ENCODE measurements around the gene NUDT1. TPM values are rescaled to one million over a fixed set of nuclear protein-coding genes. Genes with fewer than 3 reads are reported as not detected.

NUDT1 gene
- total RNA-seq, 1 donor from 2014 or later, result 37.5 TPM

DNA sequence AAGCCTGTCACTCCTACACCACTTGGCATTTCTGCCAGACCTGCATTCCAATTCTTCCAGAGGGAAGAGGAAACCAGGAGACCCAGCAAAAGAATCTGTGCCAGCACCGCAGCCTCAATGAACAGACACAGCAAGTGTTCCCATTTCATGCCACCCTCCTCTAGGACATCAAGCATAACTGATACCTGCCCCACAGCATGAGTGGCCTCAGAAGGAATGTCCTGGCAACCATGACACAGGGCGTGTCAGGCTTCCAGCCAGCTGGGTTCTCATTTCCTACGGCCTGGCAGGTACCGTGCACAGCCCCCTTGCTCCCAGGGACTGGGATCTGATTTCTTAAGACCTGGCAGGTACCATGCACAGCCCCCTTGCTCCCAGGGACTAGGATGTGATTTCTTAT, 17.1 kb upstream of the NUDT1 start:
- ATAC-seq, result peak; percentile 85

DNA sequence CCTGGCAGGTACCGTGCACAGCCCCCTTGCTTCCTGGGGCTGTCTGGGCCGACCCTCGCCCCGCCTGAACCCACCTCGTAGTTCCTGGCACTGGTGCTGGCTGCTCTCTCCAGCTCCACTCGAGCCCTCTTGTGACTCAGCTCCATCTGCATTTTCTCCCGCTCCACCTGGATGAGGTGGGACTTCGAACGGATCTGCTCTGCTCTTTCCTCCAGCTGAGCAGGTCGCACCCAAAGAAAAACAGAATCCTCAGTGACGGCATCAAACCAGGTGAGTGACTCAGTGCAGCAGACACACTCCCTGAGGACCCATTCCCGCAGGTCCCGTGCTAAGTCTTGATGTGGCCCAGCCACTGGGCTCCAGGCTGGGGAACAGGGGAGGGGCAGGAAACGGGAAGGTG, 16.7 kb upstream of the NUDT1 start:
- peak; percentile 86 for ATAC-seq

DNA sequence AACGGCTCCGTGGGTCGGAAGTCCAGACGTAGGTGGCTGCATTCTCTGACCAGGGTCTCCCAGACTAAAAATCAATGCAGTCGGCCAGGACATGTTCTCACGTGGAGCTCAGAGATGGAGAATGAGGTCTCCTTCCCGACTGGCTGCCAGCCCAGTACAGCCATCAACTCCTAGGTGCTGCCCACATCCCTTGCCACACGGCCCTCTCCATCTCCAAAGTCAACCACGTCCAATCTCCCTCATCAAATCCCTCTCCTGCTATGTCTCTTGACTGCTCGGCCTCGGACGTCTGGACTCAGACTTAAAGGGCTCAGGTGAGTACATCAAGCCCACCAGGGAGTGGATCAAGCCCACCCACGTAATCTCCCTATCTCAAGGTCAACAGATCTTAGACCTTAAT, 16.2 kb upstream of the NUDT1 start:
- no peak for ATAC-seq

DNA sequence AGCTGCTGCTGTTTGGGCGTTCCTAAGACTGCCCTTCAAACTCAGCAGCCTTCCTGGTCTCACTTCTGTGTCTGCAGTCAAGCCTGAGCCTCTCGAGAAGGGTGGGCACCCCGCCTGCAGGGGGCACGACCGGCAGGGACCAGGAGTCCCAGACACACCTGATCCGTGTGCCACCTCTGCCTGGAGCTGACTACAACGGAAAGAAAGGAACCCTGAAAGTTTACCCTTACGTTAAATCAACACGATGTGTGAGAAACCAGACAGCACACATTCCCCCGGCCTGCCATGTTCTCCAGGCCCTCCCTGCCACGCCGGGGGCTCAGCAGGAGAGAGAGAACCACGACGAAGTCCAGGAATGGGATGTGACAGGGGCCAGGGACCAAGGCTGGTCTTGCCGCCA, 14.3 kb upstream of the NUDT1 start:
- no peak for ATAC-seq

DNA sequence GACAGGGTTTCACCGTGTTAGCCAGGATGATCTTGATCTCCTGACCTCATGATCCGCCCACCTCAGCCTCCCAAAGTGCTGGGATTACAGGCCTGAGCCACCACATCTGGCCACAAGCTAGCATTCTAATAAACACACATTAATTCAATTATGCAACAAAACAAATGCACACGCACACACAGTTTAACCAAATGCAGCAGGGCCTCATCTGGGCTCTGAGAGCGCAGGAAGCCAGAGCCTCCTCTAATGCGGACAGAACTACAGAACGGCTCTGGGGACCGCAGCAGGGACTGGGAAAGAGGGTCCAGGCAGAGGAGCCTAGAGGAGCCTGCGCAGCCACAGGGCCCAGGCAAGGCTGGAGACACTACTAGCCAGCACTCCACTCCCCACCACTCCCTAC, 13.1 kb upstream of the NUDT1 start:
- ATAC-seq, result no peak

DNA sequence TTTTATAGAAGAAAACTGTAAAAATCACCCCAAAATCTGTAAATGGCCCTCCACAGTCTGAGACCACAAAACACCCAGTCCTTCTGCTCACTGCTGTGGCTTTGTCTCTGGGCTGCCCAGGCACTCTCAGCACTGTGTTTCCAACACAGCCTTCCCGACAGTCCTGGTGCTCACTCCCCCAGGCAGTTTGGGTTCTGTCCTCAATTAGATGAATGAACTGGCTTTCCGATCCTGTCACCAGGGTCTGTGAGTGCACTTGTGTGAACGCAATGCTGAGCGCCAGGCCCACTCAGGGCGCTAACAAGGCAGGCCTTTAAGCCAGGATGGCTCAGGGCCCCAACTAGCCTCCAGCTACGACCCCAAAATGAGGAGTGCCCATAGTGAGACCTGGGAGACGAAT, 12.6 kb upstream of the NUDT1 start:
- no peak for ATAC-seq

DNA sequence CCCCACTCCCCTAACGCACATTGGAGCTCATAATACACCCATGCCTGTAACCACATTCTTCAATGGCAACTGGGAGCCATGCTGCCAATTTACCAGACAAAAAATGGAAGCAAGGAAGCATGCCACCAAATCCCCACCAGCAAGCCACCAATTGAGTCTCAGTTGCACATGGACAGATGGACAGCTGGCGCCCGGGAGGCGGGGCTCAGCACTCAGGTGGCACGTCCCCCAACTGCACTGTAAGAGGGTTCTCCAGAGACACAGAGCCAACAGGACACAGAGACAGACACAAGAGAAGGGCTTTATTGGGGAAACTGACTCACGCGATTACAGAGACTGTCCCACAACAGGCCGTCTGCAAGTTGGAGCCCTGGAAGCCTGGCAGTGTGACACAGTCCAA, 11.8 kb upstream of the NUDT1 start:
- ATAC-seq, result no peak

DNA sequence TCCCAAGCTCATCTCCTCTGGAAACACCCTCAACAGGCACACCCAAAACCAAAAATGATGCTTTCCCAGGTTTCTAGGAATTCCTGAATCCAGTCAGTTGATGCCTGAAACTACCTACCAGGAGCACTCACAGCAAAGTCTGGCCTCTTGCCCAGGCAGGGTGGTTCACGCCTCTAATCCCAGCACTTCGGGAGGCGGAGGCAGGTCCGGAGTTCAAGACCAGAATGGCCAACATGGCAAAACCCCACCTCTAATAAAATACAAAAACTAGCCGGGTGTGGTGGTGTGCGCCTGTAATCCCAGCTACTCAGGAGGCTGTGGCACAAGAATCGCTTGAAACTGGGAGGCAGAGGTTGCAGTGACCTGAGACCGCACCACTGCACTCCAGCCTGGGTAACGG, 11.1 kb upstream of the NUDT1 start:
- no peak for ATAC-seq

DNA sequence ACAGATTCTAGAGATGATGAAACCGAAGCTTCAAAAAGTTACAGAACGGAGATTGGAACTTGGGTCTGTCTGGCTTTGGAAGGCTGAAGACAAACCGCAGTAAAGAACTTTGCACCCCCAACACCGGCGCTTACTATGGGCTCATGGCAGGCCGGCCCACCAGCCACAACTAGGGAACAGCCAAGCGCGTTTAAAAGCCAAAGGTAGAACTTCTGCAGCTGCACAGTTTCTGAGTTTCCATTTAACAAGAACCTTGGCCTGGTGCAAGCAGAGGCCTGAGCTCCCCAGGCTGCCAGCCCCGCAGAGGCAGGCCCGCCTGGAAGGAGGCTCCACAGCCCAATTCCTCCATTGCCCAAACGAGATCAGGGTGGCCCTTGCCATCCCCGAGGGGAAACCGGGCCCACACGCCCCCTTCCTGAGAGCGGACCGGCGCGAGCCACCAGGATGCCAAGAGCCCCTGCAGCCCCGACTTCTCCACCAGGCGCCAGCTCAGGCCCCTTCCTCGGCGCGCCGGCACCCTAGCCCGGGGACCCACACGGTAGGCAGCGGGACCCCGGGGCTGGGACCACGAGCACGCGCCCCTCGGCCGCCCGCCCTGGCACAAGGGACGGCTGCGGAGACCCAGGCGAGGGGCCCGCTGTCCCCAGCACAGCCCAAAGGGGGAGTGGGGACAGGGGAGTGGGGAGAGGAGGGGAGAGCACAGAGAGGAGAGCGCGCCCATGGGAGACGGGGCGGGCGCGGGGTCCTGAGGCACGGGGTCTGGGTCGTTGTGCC, 9.8 kb upstream of the NUDT1 start:
- ATAC-seq, result peak; percentile 49

DNA sequence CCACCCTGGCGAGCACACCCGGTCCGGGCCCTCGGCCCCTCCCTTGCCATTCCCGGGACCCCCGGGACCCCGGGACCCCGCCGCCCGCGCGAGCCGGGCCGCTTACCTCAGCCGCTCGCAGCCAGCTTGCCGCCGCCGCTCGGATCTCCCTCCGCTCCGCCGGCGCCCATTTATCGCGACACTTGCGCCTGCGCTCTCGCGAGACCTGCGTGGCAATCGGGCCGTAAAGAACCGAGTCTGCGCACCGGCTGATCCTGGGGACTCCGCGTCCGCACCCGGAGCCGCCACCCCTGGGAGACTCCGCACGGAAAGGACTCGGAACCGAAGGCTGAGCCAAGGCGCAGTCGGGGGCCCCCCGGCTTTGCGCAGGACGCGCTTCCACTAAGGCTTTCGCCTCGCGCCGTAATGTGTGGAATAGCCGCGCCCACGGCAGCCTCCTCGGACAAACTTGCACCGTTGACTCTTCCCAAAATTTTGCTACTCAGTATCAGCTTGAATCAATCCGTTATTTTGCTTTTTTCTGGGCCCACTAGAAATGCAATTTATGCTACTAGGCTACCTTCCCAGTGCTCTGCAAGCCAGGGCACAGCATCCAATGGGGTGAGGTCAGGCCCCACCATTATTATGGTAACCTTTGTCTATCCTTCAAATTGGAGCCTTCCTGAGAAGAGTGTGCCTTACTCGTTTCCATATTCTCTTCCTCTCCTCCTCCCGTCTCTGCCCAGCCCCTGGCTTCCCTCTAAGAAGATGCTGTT, 9.1 kb upstream of the NUDT1 start, which contains the start of gene MAD1L1:
Gene MAD1L1 (minus strand): TSS at position 180 of the 755 bp plus-strand sequence. CDS start 2,812 bp downstream, outside the sequence.
- peak; percentile 81 for ATAC-seq

DNA sequence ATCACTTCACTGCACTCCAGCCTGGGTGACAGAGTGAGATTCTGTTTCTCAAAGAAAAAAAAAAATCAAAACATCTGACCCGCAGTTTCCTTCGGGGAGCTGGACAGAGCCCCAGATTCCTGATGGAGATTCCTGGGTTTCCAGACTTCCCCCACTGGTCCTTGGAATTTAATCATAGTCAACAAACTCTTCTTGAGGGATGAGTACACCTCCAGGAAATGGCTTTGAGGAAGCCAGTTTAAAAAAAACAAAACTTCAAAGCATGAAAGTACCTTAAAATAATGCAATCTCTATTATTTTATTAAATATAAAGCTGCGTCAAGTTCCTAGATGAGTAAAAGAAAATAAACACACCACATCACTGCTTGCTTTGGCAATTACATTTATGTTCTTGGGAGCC, 8.1 kb upstream of the NUDT1 start:
- ATAC-seq, result no peak

DNA sequence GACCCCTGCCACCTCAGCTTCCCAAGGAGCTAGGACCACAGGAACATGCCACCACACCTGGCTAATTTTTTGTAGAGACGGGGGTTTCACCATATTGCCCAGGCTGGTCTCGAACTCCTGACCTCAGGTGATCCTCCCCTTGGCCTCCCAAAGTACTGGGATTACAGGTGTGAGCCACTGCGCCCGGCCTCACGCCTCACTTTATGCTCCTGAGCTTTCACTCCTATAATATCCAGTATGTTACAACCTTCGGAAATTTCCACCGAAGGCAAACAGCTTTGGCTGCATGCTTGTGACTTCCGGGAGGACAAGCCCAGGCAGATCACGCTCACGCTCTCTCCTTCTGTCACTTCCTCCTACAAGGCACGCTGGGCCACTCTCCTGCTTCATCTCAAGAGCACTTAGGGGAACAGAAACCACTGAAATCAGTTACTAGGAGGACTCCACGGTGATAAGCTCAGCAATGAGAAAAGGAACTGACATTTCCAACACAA, 4.9 kb upstream of the NUDT1 start:
- peak; percentile 64 for ATAC-seq

DNA sequence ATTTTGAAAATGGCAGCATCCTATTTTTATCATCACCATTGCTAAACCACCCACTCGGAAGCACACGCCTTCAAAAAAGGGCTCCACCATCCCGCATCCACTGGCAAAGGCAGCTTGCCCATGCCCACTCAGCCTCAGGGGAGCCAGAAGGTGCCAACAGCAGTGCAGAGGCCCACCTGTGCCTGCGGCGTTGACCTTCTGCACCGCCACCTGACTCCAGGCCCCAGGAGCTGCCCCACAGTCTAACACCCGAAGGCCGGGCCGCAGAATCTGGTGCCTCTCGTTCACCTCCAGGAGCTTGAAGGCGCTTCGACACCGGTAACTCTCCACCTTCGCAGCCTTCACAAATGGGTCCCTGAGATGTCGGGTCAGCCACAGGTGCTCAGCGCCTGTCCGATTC, 2.8 kb upstream of the NUDT1 start:
- no peak for ATAC-seq

DNA sequence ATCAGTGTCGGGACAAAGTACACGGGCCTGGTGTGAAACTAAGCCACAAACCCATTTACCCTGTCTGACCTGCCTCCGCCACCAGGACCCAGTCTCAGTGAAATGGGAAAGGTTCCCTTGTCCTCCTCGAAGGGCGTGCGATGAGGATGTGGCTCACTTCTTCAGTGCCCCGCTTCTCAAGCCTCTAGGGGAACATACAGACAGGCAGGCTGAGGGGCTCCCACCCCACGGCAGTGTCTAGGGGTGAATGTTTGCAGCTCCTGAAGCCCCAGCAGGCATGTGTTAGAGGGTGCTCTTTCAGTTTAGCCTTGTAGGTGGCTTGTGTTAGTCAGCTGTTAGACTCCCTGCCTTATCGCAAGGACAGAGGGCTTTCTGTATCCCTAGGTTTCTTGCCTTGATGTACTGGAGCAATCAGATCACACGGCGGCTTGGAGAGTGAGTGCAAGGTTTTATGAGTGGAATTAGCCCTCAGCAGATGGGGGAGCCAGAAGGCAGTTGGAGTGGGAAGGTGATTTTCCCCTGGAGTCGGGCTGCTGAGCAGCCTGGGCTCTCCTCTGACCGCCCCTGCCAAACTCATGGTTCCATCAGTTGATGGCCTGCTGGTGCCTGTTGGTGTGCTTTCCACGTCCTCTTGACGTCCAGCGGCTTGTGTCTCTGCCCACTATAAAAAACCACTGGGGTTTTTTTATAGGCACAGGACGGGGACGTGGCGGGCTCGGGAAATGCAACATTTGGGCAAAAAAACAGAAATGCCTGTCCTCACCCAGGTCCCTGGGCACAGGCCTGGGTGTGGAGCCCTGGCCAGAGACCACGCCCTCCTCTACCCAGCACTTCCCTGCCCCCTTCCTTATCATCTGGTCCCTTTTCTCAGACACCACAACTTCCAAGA, 759 bp downstream of the NUDT1 start:
- peak; percentile 30 for ATAC-seq

DNA sequence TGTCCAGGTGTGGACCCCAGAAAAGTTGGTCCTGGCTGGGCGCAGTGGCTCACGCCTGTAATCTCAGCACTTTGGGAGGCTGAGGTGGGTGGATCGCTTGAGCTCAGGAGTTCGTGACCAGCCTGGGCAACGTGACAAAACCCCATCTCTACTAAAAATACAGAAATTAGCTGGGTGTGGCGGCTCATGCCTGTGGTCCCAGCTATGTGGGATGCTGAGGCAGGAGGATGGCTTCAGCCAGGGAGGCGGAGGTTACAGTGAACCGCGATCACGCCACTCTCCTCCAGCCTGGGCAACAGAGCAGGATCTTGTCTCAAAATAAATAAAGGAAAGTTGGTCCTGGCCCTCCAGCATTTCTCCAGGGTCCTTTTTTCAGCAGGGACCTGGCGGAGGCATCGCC, 1.4 kb downstream of the NUDT1 start:
- no peak for ATAC-seq

DNA sequence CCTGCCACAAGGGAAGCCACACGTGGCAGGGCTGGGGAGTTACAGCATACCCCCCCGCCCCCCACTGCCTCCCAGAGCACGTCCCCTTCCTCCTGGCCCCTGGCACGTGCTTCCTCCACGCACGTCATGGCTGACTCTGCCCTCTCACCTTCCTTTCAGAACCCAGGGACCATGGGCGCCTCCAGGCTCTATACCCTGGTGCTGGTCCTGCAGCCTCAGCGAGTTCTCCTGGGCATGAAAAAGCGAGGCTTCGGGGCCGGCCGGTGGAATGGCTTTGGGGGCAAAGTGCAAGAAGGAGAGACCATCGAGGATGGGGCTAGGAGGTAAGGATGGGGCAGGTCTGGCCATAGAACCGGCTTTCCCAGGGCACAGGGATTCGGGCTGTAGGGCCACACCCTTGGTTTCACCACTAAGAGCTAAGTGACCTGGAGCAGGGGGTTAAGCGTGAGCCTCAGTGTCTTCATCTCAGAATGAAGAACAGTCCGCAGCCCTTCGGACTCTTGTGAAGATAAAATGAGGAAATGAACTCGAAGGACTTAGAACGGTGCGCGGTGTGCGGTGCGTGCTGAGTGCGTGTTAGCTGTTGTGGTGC, 2.5 kb downstream of the NUDT1 start:
- no peak for ATAC-seq

DNA sequence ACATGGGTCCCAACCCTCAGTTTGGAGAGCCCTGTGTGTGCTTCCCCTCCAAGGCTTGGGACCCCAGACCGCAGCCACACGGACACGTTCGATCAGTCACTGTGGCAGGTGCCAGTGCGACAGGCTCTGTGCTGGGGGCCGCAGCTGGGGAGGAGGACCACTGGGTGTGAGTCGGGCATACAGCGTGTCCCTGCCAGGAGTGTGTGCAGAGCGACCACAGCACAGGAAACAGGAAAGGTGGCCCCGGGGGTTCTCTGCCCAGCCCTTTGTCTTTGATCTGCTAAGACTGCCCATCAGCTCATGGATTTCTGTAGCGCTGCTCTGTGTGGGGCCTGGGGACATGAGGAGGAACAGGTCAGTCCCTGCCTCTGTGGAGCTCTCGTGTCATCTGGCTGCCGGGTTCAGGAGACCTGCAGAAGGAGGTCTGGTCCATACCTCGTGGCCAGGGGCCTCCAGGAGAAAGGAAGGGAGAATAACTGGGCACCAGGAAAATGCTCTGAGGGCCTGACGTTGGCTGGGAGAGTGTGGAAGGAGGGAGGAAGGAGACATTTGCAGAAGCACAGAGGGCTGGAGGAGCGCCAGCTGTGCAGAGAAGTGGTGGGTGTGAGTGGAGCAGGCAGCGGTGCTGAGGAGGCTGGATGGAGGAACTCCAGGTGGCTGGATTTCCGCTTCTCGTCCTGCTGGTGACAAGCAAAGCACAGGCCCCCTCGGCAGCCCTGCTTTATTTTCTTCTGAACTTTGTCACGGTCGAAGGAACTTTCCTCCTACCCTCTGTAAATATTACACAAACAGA, 4.1 kb downstream of the NUDT1 start:
- ATAC-seq, result no peak

DNA sequence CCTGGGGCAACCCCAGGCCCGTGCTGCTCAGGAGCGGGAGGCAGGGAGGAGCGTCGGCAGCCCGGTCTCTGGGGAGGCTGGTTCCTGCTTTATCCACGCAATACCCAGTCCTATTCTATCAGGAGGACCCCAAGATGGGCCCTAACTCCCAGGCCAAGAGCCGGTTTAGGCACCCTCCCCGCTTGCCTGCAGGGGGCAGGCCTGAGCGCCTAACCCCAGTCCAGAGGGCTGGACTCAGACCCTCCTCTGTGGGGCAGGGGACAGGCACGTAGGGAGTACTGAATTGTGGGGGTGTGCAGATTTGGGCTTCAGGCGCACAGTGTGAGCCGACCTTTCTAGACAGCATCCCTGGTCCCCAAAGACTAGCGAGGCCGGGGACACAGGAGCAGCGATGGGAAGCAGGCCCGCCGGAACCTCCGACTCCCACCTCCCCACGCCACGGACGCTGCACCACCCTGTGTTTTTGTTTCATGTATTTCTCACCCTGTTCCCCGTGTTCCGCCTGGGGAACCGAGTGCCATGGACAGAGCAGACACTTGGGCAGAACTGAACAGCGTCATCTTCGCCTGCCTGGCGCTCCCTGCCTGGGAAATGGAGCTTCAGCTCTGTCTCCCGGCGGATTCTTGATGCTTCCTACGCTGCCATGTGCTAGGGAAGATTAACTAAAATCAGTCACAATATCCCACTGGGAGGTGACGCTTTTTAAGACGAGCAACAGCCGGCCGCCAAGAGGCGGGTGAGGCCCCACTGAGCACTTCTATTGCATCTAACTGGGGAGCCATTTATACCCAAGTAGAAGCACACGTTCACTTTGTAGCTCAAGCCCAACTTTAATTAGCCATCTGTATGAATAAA, 5.3 kb downstream of the NUDT1 start:
- ATAC-seq, result peak; percentile 19

DNA sequence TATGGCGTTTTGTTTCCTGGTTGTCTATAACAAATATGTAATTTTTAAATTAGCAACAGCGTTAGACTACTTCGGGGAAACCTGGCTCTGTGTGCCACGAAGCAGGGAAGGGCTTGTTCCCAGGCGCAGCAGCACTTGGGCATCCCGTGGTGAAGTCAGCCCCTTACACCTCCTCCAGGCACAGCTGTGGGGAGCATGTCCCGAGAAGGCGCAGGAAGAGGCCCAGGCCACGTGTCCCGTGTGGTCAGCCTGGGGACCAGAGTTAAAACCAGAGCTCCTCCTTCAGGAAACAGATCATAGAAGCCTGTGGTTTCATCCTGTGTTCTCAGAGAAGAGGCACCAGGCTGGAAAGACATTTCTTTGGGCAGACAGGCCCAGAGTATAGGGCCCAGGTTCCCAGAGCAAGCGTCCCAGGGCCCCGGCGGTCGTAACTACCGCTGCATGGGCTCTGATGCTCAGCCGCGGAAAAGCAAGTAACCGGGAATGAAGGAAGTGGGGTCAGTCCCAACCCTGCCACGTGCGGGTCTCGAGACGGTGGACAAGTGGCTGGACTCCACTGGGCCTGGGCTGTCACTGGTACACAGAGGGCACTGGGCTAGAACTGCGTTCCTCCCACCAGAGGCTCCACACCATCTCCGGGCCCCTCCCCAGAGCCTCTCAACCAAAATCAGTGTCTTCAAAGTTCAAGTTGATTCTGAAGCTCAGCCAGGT, 7.1 kb downstream of the NUDT1 start:
- ATAC-seq, result peak; percentile 14

DNA sequence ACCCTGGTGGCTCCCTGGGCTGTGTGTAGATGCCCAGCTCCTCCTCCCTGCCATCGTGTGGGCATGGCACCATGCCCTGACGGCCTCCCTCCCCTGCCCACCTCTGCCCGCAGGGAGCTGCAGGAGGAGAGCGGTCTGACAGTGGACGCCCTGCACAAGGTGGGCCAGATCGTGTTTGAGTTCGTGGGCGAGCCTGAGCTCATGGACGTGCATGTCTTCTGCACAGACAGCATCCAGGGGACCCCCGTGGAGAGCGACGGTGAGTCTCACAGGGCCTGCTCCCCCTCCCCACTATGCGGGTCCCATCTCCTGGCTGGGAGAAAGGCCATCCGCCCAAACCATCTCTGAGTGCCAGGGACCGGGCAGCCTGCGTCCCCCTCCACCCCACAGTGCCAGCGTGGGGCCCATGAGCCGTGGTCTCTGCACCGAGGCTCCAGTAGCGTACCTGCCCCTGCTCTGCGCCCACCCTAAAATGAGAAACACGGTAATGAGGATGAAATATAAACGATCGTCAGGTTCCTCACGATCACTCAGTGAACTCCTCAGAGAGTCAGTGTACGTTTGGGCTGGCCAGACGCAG, 7.8 kb downstream of the NUDT1 start:
- ATAC-seq, result no peak

All from esophagus mucosa (tissue), 1 donor.